PC-3 (cell line): ENCODE measurements around the gene URB1. TPM values are rescaled to one million over a fixed set of nuclear protein-coding genes. Genes with fewer than 3 reads are reported as not detected.

Experiments
- ATAC-seq: fragments of 200-7000 bp; cut with Tn5 transposase; 2 replicates; pipeline ENCODE4 v1.9.1; 2020; ENCODE audit warnings: mild to moderate bottlenecking, moderate library complexity
- BruUV-seq: library from RNA; stranded (reverse); fragments of 400-500 nt; replicated peaks from 2 replicates; lab custom pipeline; 2021; lab: Mats Ljungman, UMichigan
- CTCF ChIA-PET: fragments of 300-600 bp; sonication (Branson Sonifier 250); formaldehyde crosslinking; loops from one replicate; lab custom pipeline; 2022; ENCODE audit warnings: antibody characterized with exemption; lab: Charles Lee
- POLR2A ChIA-PET: fragments of 300-600 bp; sonication (Branson Sonifier 250); formaldehyde crosslinking; loops from one replicate; lab custom pipeline; 2022; ENCODE audit warnings: antibody characterized with exemption; ENCODE audit not compliant: unreplicated experiment; lab: Charles Lee
- DNase-seq: peaks from one replicate; pipeline ENCODE4 v3.0.0-alpha.2; 2015
- H2AFZ ChIP-seq: fragments of 300-600 bp; sonication (generic); 2 replicates; pipeline ENCODE4 v1.6.0; 2016; ENCODE audit warnings: antibody characterized with exemption, low read length
- H3F3A ChIP-seq: fragments of 300-600 bp; sonication (generic); one replicate; pipeline ENCODE4 v1.6.0; 2017; ENCODE audit warnings: antibody characterized with exemption, low read length, control low read depth, mild to moderate bottlenecking; ENCODE audit not compliant: unreplicated experiment
- H3K27ac ChIP-seq: fragments of 300-600 bp; sonication (generic); 2 replicates; pipeline ENCODE4 v1.5.1; 2016; ENCODE audit warnings: mild to moderate bottlenecking, low read length
- H3K27me3 ChIP-seq: fragments of 300-600 bp; sonication (generic); 2 replicates; pipeline ENCODE4 v1.6.1; 2016; ENCODE audit warnings: low read length, mixed read lengths
- H3K36me3 ChIP-seq: fragments of 300-600 bp; sonication (generic); 2 replicates; pipeline ENCODE4 v1.6.1; 2016; ENCODE audit warnings: low read depth, mixed run types, low read length, mixed read lengths
- H3K4me1 ChIP-seq: fragments of 300-600 bp; sonication (generic); 2 replicates; pipeline ENCODE4 v1.5.1; 2016; ENCODE audit warnings: low read length; ENCODE audit not compliant: insufficient read depth
- H3K4me2 ChIP-seq: fragments of 300-600 bp; sonication (generic); 2 replicates; pipeline ENCODE4 v1.6.0; 2016; ENCODE audit warnings: low read length
- H3K4me3 ChIP-seq: fragments of 300-600 bp; sonication (generic); 2 replicates; pipeline ENCODE4 v1.5.1; 2016; ENCODE audit warnings: mild to moderate bottlenecking, low read length, mixed read lengths
- H3K79me2 ChIP-seq: fragments of 300-600 bp; sonication (generic); 2 replicates; pipeline ENCODE4 v1.6.1; 2017; ENCODE audit warnings: low read length, mixed read lengths
- H3K9ac ChIP-seq: fragments of 300-600 bp; sonication (generic); 2 replicates; pipeline ENCODE4 v1.6.0; 2016; ENCODE audit warnings: mild to moderate bottlenecking, low read length
- H3K9me2 ChIP-seq: fragments of 300-600 bp; sonication (generic); replicated peaks from 2 replicates; pipeline ENCODE4 v1.6.1; 2016; ENCODE audit warnings: mixed run types, low read length, mixed read lengths
- H3K9me3 ChIP-seq: fragments of 300-600 bp; sonication (generic); 2 replicates; pipeline ENCODE4 v1.6.1; 2016; ENCODE audit warnings: low read length, mixed read lengths
- H4K20me1 ChIP-seq: fragments of 300-600 bp; sonication (generic); 2 replicates; pipeline ENCODE4 v1.6.1; 2016; ENCODE audit warnings: low read length, mixed read lengths
- CTCF ChIP-seq: fragments of 300-600 bp; sonication (generic); conservative IDR thresholded peaks from 2 replicates; pipeline ENCODE4 v1.5.1; 2017; ENCODE audit warnings: antibody characterized with exemption, low read depth, mild to moderate bottlenecking, low read length
- EZH2 ChIP-seq: fragments of 300-600 bp; sonication (generic); IDR thresholded peaks from one replicate; pipeline ENCODE4 v1.6.1; 2017; ENCODE audit warnings: antibody characterized with exemption, mild to moderate bottlenecking, low read length; ENCODE audit not compliant: unreplicated experiment
- EZH2phosphoT487 ChIP-seq: fragments of 300-600 bp; sonication (generic); IDR thresholded peaks from 2 replicates; pipeline ENCODE4 v1.6.1; 2018; ENCODE audit warnings: mild to moderate bottlenecking, antibody characterized with exemption, low read length, borderline replicate concordance
- intact Hi-C: fragments of 100-400 bp; cut with micrococcal nuclease; formaldehyde crosslinking; loops from 2 replicates; pipeline ENCODE4 v1.9.0; 2023
- total RNA-seq: library from RNA; depleted of rRNA; stranded (reverse); fragments of >200 nt; gene quantifications from 2 replicates; pipeline ENCODE4 v1.2.3, GENCODE V29; 2014

URB1 gene
- total RNA-seq, 1 experiment from 2014 or later = 27.8 TPM

GRCh38 chr21:32329331-32329730 lies 63.5 kb downstream of the URB1 start:
- Histone ChIP-seq H3K4me3 (no peak overlapping the region), H3F3A (no peaks in the 10 kb centered on the region), H3K79me2 (no peaks in the 10 kb centered on the region), H3K36me3 (peaks cover 87% of the 10 kb centered on the region), H4K20me1 (no peaks in the 10 kb centered on the region), H3K4me1 (no peaks in the 10 kb centered on the region), H3K4me2 (no peak overlapping the region), H3K9me3 (no peaks in the 10 kb centered on the region), H3K9me2 (no peaks in the 10 kb centered on the region), H3K27me3 (no peaks in the 10 kb centered on the region), H3K27ac (no peak overlapping the region), H3K9ac (no peak overlapping the region), H2AFZ (no peak overlapping the region)
- intact Hi-C loops = no loop called here
- TF ChIP-seq CTCF (no peak), EZH2phosphoT487 (no peak), EZH2 (no peak)
- ATAC-seq (no peak), DNase-seq (no peak)
- BruUV-seq = no TSS peak
- CTCF ChIA-PET = no interaction called here
- POLR2A ChIA-PET = no interaction called here

GRCh38 chr21:32328595-32328994 lies 64.2 kb downstream of the URB1 start:
- POLR2A ChIA-PET = no interaction called here
- no TSS peak for BruUV-seq

DNA sequence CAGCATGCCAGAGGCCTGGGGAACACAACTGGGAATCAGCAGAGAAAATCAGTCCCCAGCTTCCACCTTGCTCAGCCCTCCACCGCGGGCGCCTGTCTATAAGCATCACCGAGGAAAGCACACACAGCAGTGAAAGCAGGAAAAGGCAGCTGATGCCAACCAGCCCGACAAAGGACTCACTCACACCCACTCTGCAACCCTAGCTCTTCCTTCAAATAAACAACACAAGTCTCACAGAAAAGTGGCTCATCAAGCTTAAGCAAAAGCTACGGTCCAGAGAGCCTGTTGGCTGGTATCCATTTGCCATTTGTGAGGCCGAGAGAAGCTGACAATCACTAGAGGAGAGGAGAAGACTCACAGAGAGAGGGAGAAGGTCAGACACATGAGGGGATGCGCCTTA lies 67.1 kb downstream of the URB1 start:
- Histone ChIP-seq H3K4me2 (no peak overlapping the region), H3K9ac (no peak overlapping the region), H3K9me2 (no peaks in the 10 kb centered on the region), H3F3A (no peaks in the 10 kb centered on the region), H3K79me2 (no peaks in the 10 kb centered on the region), H2AFZ (no peak overlapping the region), H3K27me3 (no peaks in the 10 kb centered on the region), H3K4me1 (no peaks in the 10 kb centered on the region), H4K20me1 (no peaks in the 10 kb centered on the region), H3K9me3 (no peaks in the 10 kb centered on the region), H3K4me3 (no peak overlapping the region), H3K27ac (no peak overlapping the region), H3K36me3 (peaks cover 90% of the 10 kb centered on the region)
- ChIA-PET POLR2A (no interaction called here), CTCF (no interaction called here)
- ATAC-seq (no peak), DNase-seq (no peak)
- TF ChIP-seq EZH2 (no peak), CTCF (no peak), EZH2phosphoT487 (no peak)
- intact Hi-C loops = no loop called here
- no TSS peak for BruUV-seq

More at GRCh38 chr21:32328595-32328994, 64.2 kb downstream of the URB1 start:
- no peak overlapping the region for H3K27ac ChIP-seq
- no peaks in the 10 kb centered on the region for H3K4me1 ChIP-seq
- H3K79me2 ChIP-seq = no peaks in the 10 kb centered on the region
- CTCF ChIA-PET = no interaction called here
- intact Hi-C loops = no loop called here
- ATAC-seq (no peak), DNase-seq (no peak)
- peaks cover 88% of the 10 kb centered on the region for H3K36me3 ChIP-seq
- H3K9me2 ChIP-seq = no peaks in the 10 kb centered on the region
- H3K4me2 ChIP-seq = no peak overlapping the region
- no peaks in the 10 kb centered on the region for H3K27me3 ChIP-seq
- H2AFZ ChIP-seq = no peak overlapping the region
- H4K20me1 ChIP-seq = no peaks in the 10 kb centered on the region
- no peaks in the 10 kb centered on the region for H3F3A ChIP-seq
- TF ChIP-seq EZH2phosphoT487 (no peak), CTCF (no peak), EZH2 (no peak)
- H3K4me3 ChIP-seq = no peak overlapping the region
- H3K9me3 ChIP-seq = no peaks in the 10 kb centered on the region
- H3K9ac ChIP-seq = no peak overlapping the region
